ENCODE measurements around the gene RPL18. TPM values are rescaled to one million over a fixed set of nuclear protein-coding genes. Genes with fewer than 3 reads are reported as not detected.

The RPL18 gene
- total RNA-seq, 6 donors from 2014 or later = 950 to 1,930 (median 1,443) TPM

GRCh38 chr19:48624791-48625723 lies 6.1 kb upstream of the RPL18 start:
- Histone ChIP-seq H3K9me3 (no peaks in the 10 kb centered on the region), H3K27ac (peak overlapping the region; percentile 32 to 88 (median 84)), H3K36me3 (peaks cover 0 to 24% (median 10%) of the 10 kb centered on the region in 4 donors), H3K27me3 (no peaks in the 10 kb centered on the region), H3K4me3 (peak overlapping the region in 3 of 4 donors; percentile 44 to 57 (median 53)), H3K4me1 (peaks cover 21 to 42% (median 33%) of the 10 kb centered on the region in 4 donors)
- TF ChIP-seq CTCF (IDR thresholded peaks at IDR 0.05) (no peak), EP300 (IDR thresholded peaks at IDR 0.05) (no peak)
- no peak for ATAC-seq (ENCODE audit: low FRiP score in 2 of 2)
- WGBS, 2 donors = 67 to 69% methylated on average over 23 to 24 of the region's 24 CpGs
- DNase-seq = peak in 1 of 2 donors; percentile 24

GRCh38 chr19:48624067-48624594 lies 5.2 kb upstream of the RPL18 start:
- WGBS, 2 donors = 2 to 3% methylated on average over 19 to 25 of the region's 40 CpGs
- peak; percentile 92 to 94 for ATAC-seq (ENCODE audit: low FRiP score in 2 of 2)
- H3K4me1 ChIP-seq = peaks cover 24 to 43% (median 32%) of the 10 kb centered on the region in 4 donors

GRCh38 chr19:48623556-48624066 lies 4.6 kb upstream of the RPL18 start:
- TF ChIP-seq POLR2AphosphoS5 (IDR thresholded peaks at IDR 0.05) = no peak
- no peak for TF ChIP-seq CTCF (IDR thresholded peaks at IDR 0.05)
- no peak for TF ChIP-seq EP300 (IDR thresholded peaks at IDR 0.05)
- no peak for TF ChIP-seq POLR2A (IDR thresholded peaks at IDR 0.05)
- H3K4me3 ChIP-seq = peak overlapping the region in 3 of 4 donors; percentile 44 to 57 (median 53)
- H3K27me3 ChIP-seq = no peaks in the 10 kb centered on the region
- WGBS, 2 donors = 28 to 36% methylated on average over 8 of the region's 8 CpGs
- peaks cover 0 to 19% (median 9%) of the 10 kb centered on the region in 4 donors for H3K36me3 ChIP-seq
- no peak for DNase-seq
- H3K9me3 ChIP-seq = no peaks in the 10 kb centered on the region
- no peak for ATAC-seq (ENCODE audit: low FRiP score in 2 of 2)
- peak overlapping the region; percentile 24 to 88 (median 82) for H3K27ac ChIP-seq
- H3K4me1 ChIP-seq = peaks cover 24 to 43% (median 32%) of the 10 kb centered on the region in 4 donors

More at GRCh38 chr19:48624067-48624594, 5.2 kb upstream of the RPL18 start:
- Histone ChIP-seq H3K27me3 (no peaks in the 10 kb centered on the region), H3K9me3 (no peaks in the 10 kb centered on the region), H3K4me3 (peak overlapping the region; percentile 28 to 57 (median 48)), H3K36me3 (peaks cover 0 to 19% (median 9%) of the 10 kb centered on the region in 4 donors), H3K27ac (peak overlapping the region; percentile 32 to 88 (median 84))
- peak; percentile 99 for DNase-seq
- peak in 1 of 6 experiments; percentile 29 for TF ChIP-seq CTCF (IDR thresholded peaks at IDR 0.05)
- peak; percentile 20 to 56 for TF ChIP-seq POLR2AphosphoS5 (IDR thresholded peaks at IDR 0.05)
- TF ChIP-seq POLR2A (IDR thresholded peaks at IDR 0.05) = peak in 2 of 4 donors; percentile 18 to 34
- no peak for TF ChIP-seq EP300 (IDR thresholded peaks at IDR 0.05)

- 31% methylated on average over 6 of the region's 6 CpGs for WGBS, 2 donors
- Histone ChIP-seq H3K27me3 (no peaks in the 10 kb centered on the region), H3K4me3 (peak overlapping the region; percentile 41 to 88 (median 67)), H3K36me3 (peaks cover 15 to 36% (median 26%) of the 10 kb centered on the region in 4 donors), H3K27ac (peak overlapping the region; percentile 84 to 94 (median 93)), H3K9me3 (no peaks in the 10 kb centered on the region), H3K4me1 (peaks cover 48 to 72% (median 58%) of the 10 kb centered on the region in 4 donors)
- ATAC-seq (ENCODE audit: low FRiP score in 2 of 2) (no peak), DNase-seq (no peak)
- TF ChIP-seq POLR2A (IDR thresholded peaks at IDR 0.05) (peak in 1 of 4 donors; percentile 21), CTCF (IDR thresholded peaks at IDR 0.05) (peak in 1 of 6 experiments; percentile 7), EP300 (IDR thresholded peaks at IDR 0.05) (no peak), POLR2AphosphoS5 (IDR thresholded peaks at IDR 0.05) (no peak)
Measured at GRCh38 chr19:48619692-48620585, 961 bp upstream of the RPL18 start.
